HCT116 (cell line): ENCODE results near the gene EPHA8.

Experiments
- CBX3 ChIP-seq: IDR thresholded peaks from 2 replicates; pipeline ENCODE4 v1.6.1; 2012; ENCODE audit warnings: low read depth
- CEBPB ChIP-seq: IDR thresholded peaks from 2 replicates; pipeline ENCODE4 v1.6.1; 2012; ENCODE audit warnings: low read depth
- JUND ChIP-seq: IDR thresholded peaks from 2 replicates; pipeline ENCODE4 v1.6.1; 2012
- POLR2A ChIP-seq: IDR thresholded peaks from 2 replicates; pipeline ENCODE4 v1.7.0; 2011; ENCODE audit warnings: borderline replicate concordance; ENCODE audit not compliant: insufficient read depth, insufficient read length; ENCODE audit errors: extremely low read depth
- POLR2AphosphoS5 ChIP-seq: IDR thresholded peaks from 2 replicates; pipeline ENCODE4 v1.6.1; 2011; ENCODE audit warnings: mild to moderate bottlenecking, low read depth, low read length, moderate library complexity
- RAD21 ChIP-seq: IDR thresholded peaks from 2 replicates; pipeline ENCODE4 v1.6.1; 2012; ENCODE audit warnings: low read depth, mild to moderate bottlenecking
- SP1 ChIP-seq: IDR thresholded peaks from 2 replicates; pipeline ENCODE4 v1.6.1; 2012; ENCODE audit warnings: low read depth
- YY1 ChIP-seq: IDR thresholded peaks from 2 replicates; pipeline ENCODE4 v1.6.1; 2011; ENCODE audit warnings: low read length, low read depth, moderate library complexity, mild to moderate bottlenecking; ENCODE audit not compliant: insufficient replicate concordance; ENCODE audit errors: extremely low read depth
- TF ChIP-seq, protein P1 (sequence below), 3 experiments: fragments of 200-600 bp in 1 of 3; sonication (generic) in 1 of 3; IDR thresholded peaks in 2 of 3; conservative IDR thresholded peaks in 1 of 3; 2 replicates each; pipeline ENCODE4 v1.5.1; 2012 to 2017; ENCODE audit warnings: low read depth in 2 of 3, low read length in 2 of 3, antibody characterized with exemption in 1 of 3, borderline replicate concordance in 1 of 3, control low read depth in 1 of 3, mild to moderate bottlenecking in 1 of 3, mixed read lengths in 1 of 3, mixed run types in 1 of 3, moderate library complexity in 1 of 3; ENCODE audit not compliant: insufficient read depth in 1 of 3
- TF ChIP-seq, protein P2 (sequence below): IDR thresholded peaks from 2 replicates; pipeline ENCODE4 v1.6.1; 2012
- TF ChIP-seq, protein P3 (sequence below): IDR thresholded peaks from 2 replicates; pipeline ENCODE4 v1.6.1; 2012

DNA sequence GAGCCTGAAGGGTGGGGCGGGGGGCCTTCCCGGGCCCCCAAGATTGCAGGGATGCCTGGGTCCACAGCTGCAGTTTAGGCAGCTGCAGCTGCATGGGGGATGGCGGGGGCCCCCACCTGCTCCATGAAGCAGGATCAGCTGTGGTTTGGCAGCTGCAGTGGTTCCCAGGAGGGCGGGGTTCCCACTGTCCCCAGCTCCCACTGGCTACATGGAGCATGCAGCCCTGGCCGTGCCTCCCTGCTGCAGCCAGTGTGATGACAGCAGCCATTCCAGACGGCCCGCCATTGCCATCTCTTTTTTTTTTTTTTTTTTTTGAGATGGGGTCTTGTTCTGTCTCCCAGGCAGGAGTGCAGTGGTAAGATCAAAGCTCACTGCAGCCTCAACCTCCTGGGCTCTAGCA, 72.1 kb downstream of the EPHA8 start:
- TF ChIP-seq POLR2A = no peak
- TF ChIP-seq, protein P1, sequence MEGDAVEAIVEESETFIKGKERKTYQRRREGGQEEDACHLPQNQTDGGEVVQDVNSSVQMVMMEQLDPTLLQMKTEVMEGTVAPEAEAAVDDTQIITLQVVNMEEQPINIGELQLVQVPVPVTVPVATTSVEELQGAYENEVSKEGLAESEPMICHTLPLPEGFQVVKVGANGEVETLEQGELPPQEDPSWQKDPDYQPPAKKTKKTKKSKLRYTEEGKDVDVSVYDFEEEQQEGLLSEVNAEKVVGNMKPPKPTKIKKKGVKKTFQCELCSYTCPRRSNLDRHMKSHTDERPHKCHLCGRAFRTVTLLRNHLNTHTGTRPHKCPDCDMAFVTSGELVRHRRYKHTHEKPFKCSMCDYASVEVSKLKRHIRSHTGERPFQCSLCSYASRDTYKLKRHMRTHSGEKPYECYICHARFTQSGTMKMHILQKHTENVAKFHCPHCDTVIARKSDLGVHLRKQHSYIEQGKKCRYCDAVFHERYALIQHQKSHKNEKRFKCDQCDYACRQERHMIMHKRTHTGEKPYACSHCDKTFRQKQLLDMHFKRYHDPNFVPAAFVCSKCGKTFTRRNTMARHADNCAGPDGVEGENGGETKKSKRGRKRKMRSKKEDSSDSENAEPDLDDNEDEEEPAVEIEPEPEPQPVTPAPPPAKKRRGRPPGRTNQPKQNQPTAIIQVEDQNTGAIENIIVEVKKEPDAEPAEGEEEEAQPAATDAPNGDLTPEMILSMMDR (IDR thresholded peaks at IDR 0.05 in 2 of 3, conservative IDR thresholded peaks at IDR 0.05 in 1 of 3; ENCODE audit: borderline replicate concordance in 1 of 3, insufficient read depth in 1 of 3, low read depth in 2 of 3, low read length in 2 of 3) = no peak
- TF ChIP-seq CEBPB = no peak
- no peak for TF ChIP-seq POLR2AphosphoS5
- no peak for TF ChIP-seq YY1
- TF ChIP-seq SP1 = no peak
- TF ChIP-seq JUND = no peak
- TF ChIP-seq, protein P2, sequence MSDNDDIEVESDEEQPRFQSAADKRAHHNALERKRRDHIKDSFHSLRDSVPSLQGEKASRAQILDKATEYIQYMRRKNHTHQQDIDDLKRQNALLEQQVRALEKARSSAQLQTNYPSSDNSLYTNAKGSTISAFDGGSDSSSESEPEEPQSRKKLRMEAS = no peak
- no peak for TF ChIP-seq RAD21
- TF ChIP-seq CBX3 = no peak
- TF ChIP-seq, protein P3, sequence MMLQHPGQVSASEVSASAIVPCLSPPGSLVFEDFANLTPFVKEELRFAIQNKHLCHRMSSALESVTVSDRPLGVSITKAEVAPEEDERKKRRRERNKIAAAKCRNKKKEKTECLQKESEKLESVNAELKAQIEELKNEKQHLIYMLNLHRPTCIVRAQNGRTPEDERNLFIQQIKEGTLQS = no peak
